ENCODE measurements around the gene KRT73.
A peak's percentile ranks its signal among the peaks of the same experiment; 100 is the strongest.

KRT73 gene

DNA sequence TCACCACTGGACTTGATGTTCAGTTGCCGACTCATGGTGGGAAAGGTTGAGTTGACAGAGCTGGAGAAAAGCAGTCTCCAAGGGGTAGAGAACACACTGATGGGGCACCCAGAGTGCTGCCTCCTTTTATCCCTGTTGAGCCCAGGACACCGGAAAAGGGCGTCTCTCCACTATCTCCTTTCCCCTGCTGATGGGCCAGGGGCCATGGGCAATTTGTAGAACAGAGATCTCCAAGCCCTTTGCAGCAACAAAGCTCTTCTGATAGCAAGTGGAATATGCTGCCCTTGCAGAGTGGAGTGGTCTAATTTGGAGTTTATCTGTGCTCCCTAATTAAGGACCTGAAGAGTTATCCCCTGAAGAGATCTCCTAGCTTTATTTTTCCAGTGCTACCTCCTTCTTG is 44.6 kb downstream of the KRT73 start, which contains the start of gene KRT74:
Gene KRT74 (minus strand): TSS at position 101 of the 400 bp plus-strand sequence. CDS start 66 bp downstream, at position 35.
- no peak for DNase-seq

DNA sequence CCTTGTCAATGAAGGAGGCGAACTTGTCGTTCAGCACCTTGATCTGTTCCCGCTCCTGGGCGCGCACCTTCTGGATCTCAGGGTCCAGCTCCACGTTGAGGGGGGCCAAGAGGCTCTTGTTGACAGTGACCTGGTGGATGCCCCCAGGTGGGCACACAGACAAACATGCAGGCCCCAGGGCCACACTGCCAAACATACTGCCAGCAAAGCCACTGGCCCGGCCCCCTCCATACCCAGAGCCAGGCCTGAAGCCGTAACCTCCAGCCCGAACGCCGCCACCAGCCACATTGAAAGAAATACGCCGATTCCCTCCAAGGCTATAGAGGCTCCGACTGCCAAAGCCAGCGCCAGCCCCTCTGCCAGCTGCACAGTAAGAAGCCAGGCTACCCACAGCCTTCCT is 45.1 kb downstream of the KRT73 start:
- DNase-seq, result no peak

DNA sequence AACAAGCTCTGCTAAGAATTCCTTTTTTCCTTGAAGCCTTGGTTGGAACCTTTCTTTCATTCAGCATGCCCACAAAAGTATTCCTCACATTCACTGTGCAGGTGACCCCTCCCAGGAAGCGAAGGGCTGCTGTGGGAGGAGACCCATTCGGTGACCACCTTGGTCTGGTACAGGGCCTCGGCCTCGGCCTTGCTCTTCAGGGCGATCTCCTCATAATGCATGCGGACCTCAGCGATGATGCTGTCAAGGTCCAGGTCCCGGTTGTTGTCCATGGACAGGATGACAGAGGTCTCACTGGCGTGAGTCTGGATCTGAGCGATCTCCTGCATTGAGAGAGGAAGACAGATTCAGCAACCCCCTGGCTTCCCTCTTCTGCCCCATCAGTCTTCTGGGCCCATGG is 47.8 kb downstream of the KRT73 start:
- no peak for DNase-seq

DNA sequence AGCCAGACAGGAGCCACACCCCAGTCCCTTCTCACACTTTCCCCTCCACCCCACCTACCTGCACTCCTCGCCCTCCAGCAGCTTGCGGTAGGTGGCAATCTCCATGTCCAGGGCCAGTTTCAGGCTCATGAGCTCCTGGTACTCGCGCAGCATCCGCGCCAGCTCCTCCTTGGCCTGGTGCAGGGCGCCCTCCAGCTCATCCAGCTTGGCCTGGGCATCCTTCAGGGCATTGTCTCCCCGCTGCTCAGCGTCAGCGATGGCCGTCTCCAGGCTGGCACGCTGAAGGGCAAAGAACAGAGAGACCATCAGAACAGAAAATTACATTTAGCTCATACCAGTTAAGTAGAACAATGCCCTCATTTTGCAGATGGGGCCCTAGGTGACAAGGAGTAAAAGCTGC is 50.2 kb downstream of the KRT73 start:
- peak in 17 of 56 donors; percentile 2 to 67 (median 13) for DNase-seq

DNA sequence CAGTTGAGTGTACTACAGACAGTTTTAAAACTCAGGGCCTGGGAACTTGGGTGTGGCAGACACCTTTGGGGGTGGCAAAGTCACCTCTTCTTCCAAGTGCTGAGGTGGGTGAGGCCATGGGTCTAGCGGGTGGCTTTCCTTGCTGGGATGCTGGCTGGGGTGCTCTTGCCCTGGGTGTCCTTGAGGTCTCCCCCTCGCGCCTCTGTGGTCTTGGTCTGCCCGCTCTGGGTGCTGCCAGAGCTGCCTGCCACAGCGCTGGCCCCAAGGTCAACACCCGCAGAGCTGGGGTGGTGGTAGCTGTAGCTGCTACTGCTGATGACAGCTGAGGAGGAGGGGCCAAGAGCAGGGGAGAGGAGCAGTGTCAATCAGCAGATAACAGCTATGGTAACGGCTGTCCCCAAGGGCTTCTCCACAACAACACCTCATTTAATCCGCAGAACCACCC is 51.5 kb downstream of the KRT73 start:
- no peak for DNase-seq

DNA sequence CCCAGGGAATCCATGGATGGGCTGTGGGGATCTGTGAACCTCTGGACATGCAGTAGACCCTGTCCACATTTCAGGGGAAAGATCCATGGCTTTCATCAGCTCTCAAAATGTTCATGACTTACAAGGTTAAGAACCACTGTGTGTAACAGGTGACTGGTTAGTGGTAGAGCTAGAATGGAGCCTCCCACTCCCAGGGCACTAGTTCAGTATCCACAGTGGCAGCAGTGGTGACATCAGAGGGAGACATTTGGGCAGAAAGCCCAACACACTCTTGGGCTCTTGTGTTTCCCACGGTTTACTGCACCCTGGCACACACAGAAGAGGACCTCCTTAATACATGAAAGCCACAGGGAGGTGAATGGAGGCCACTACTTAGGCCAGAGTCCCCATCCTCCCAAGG is 53.8 kb downstream of the KRT73 start:
- no peak for DNase-seq

DNA sequence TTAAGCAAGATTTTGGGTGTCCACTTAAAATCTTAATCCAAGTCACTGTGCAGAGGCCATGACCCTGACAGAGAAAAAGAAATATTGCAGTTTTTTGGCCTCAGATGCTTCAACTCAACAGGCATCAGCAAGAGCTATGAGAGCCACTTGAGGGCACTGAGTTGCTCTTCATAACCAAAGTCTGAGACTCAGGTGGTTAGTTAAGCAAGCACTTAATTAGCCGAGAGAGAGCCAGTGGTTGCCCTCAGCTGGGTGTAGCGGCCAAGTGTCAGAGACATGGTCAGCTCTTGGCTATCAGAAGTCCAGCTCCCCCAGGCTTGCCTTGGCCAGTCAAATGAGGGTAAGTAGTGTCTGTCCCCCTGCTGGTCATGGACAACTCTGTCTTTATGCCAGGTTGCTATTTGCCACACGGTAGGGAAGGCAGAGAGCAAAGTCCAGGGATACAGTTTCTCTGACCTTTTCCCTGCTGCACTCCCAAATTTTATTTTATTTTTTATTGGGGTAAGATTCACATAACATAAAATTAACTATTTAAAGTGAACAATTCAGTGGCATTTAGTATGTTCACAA is 56.4 kb downstream of the KRT73 start:
- DNase-seq, result no peak

DNA sequence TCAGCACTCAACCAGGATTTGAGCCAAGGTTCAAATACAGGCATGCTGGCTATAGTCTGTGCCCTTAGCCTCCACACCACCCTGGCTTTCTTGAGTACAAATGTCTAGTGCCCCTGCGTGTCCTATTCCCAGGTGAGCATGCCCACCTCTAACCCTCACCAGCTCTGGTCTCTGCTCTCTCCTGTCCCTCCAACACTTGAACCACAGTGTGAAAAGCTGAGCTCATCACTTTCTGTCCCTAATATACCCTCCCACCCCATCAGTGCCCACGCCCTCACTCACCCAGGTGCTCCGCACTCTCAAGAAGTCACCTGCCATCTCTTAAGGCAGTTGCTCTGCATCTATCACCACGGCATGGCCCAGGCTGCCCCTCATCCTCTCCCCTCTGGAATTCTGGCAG is 58.4 kb downstream of the KRT73 start:
- DNase-seq, result no peak

DNA sequence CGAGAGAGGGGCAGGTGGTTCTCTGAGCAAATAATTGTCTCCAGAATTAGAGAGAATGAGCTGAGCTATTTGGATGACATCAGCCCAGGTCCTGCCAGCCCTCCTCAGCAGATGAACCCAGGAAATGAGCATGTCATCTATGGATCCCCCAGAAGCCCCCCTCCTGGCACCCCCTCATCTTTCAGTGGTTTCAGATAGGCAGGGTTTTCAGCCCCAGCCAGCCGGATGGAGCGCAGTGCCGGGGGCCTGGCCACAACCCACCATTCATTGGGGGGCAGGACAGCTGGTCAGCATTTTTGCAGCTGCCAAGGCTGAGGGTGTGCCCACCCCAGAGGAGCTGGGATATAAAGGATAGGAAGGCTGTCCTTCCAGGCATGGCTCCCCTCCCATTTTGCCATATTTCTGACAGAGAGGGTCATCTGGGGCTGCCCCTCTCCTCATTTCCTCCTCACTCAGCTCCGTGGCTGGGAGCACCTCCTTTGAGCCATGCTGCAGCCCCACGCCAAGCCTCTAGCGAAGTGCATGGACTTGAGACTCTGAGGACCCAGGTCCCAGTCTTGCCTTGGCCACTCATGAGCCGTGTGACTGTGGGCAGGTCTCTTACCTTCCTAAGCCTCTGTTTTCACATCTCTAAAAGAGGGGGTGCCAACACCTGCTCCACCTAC is 59.4 kb downstream of the KRT73 start:
- DNase-seq, result no peak
